GM18907 (cell line): ENCODE measurements around the gene SUCNR1.
"Not testable (repeated sequence)": the region's sequence is repeated elsewhere in the genome, so short reads cannot be mapped to it uniquely, and the experiment has no call there.

Experiments
- ATAC-seq: cut with Tn5 transposase; IDR thresholded peaks from one replicate; pipeline ENCODE4 v1.9.1; 2021; ENCODE audit warnings: mild to moderate bottlenecking, moderate library complexity; ENCODE audit not compliant: unreplicated experiment

Gene SUCNR1

DNA sequence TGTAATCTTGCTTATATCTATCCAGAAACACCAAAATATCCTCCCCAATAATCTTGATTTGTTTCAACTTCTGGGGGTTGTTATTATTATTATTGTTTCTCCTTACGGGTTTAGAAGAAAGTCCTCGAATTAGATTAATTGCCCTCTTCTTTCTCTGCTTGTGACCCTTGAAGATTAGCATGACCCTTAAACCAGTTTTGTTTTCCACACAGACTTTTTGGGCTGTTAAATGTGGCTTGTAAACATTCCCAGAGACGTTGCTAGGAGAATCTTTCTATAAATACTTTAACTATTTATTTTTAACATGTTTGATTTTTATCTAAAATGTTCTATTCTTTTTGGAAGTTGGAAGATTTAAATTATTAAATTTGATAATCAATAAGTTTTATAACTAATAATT is 4.3 kb upstream of the SUCNR1 start:
- ATAC-seq: no peak

DNA sequence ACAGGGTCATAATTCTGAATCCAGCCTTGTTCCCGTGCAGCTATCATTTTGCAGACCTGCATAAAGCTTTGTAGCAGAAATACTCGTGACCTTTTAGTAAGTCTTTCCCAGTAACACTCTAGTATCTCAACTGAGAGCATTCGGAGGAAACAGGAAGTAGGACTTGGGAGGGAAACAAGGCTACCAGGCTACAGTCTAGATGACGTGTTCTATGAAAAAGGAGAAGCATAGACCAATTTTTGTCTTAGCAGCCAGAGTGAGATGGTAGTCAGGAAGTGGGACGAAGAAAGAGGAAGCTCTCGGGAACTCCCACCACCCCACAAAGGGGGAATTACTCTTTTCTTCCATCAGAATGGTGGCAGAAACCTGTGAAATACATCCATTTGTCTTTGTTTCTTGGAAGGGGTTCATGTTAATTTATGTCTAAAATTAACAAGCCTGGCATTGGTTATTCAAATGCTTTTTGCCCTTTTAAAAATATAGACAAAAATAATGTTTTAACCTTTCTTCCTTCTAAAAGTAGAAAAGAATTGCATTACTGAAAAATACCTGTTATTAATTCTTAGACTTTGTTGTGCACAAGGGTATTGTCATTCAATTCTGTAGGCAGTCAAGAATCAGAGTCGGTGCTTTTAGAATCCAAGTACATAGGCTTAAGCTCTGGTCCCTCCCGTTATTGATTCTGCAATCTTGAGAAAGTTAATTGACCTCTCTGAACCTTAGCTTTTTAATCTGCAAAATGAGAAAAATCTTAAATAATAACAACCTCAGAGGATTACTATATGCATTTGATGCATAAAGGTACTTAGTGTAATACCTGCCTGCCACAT is 1.6 kb upstream of the SUCNR1 start:
- peak; percentile 78 for ATAC-seq

DNA sequence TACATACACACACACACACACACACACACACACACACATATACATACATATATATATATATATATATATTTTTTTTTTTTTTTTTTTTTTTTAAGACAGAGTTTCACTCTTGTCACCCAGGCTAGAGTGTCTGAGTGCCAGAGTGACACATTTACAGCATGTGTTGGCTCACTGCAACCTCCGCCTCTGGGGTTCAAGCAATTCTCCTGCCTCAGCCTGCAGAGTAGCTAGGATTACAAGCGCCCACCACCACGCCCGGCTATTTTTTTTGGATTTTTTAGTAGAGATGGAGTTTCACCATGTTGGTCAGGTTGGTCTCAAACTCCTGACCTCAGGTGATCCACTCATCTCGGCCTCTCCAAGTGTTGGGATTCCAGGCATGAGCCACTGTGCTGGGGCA is 636 bp downstream of the SUCNR1 start:
- ATAC-seq: not testable (repeated sequence)

DNA sequence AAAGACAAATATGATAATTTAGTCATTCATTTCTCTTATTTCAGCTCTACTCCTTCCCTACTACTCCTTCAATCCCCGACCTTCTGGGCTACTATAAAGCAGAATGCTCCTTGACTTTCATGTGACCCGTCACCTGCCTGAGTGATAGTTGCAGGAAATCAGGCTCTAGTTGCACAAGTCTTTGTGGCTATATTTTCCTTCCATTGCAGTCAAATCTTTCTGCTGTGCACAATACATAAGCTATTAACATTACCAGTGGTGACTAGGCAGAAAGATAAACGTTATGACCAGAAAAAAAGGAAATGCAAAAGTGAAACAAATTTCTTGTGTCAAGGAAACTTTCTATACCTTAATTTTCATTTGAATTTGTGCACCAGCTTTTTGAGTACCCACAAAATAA is 2.3 kb downstream of the SUCNR1 start:
- ATAC-seq: peak; percentile 79

DNA sequence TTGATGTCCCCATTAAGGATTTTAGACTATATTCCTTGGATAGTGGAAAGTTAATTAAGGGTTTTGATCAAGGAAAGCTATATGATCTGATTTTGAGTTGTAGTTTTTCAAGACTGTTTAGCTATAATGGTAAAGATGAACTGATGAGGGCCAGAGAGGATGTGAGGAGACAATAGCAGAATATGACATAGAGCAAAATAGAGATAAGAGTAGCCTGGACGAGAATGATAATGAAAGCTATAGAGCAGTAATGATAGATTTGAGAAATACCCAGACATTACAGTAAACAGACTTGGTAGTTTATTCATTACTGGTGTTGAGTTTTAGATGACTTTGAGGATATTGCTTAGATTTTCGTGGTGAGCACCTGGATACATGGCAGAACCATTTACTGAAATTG is 3.8 kb downstream of the SUCNR1 start:
- no peak for ATAC-seq

DNA sequence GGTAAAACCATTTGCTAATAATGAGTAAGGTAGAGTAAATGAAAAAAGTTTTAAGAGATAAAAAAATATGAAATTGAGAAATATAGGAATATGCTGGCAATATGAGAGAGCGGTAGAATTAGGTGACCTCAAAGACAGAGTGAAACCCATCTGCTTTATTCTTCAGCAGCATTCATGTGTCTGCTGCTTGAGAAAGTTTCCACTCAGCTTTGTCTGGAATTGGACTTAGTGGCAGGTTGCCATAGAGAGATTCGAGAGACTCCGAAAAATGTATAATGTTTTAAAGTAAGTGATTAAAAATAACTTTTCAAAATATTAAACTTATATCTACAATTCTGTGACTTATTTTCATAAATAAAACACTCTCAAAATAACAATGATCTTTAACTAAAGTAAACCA is 5.0 kb downstream of the SUCNR1 start:
- ATAC-seq: no peak

DNA sequence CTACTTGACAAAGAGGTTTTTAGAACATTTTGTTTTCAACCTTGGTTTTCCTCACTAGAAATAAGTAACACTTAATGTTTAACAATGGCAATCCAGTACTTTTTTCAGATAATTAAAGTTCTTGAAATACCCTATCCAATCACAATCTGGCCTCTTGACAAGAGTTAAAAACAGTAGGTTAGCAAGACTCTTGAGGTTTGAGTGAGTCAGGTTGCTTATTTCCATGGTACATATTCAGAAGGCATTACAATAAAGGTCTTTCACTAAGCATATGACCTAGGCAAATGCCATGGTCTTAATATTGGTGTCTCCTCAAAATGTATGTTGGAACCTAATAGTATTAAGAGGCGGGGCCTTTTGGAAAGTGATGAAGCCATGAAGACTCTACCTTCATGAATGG is 5.6 kb downstream of the SUCNR1 start:
- ATAC-seq: no peak

DNA sequence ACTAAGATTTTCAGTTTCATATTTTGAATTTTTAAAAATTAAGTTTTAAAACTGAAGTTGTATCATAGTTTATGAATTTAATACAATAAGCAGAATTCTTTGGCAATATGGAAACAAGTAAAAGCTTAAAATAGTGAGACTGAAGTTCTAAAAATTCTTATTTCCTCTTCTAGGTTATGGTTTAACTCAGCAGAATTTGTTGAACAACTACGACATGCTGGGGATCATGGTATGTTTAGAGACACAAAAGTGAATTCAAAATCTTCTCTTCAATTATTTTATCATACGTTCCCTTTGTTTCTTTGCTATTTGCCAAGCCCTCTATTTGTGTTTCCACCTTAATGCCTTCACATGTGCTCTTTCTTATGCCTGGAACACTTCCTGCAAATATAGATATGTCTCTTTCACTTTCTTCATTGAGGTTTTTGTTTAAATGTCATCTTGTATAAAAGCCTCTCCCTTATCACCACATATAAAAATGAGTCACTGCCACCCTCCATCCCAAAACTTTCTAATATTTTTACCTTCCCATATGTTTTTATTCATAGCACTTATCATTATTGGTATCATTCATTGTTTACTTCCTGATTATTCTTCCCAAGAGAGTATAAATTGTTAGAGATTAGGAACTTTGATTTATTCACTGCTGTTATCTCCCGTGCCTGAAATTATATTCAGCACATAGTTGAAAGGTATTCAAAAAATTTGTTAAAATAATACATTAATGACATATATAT is 6.4 kb downstream of the SUCNR1 start:
- peak; percentile 41 for ATAC-seq

DNA sequence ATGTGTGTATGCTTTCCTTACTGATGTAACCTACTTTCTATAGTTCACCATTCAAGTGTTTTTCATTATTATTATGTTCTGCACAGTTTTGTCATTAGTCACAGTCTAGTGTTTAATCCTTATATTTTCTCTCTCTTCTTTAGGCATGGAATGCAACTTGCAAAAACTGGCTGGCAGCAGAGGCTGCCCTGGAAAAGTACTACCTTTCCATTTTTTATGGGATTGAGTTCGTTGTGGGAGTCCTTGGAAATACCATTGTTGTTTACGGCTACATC is 6.9 kb downstream of the SUCNR1 start:
- no peak for ATAC-seq

DNA sequence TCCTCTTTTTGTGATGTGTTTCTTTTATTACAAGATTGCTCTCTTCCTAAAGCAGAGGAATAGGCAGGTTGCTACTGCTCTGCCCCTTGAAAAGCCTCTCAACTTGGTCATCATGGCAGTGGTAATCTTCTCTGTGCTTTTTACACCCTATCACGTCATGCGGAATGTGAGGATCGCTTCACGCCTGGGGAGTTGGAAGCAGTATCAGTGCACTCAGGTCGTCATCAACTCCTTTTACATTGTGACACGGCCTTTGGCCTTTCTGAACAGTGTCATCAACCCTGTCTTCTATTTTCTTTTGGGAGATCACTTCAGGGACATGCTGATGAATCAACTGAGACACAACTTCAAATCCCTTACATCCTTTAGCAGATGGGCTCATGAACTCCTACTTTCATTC is 7.7 kb downstream of the SUCNR1 start:
- ATAC-seq: no peak

DNA sequence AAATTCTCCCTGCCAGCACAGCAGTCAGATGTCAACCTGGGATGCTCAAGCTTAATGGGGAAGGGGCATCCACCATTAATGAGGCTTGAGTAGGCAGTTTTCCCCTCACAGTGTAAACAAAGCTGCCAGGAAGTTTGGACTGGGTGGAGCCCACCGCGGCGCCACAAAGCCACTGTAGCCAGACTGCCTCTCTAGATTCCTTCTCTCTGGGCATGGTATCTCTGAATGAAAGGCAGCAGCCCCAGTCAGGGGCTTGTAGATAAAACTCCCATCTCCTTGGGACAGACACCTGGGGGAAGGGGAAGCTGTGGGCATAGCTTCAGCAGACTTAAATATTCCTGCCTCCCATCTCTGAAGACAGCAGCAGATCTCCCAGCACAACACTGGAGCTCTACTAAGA is 12.0 kb downstream of the SUCNR1 start:
- not testable (repeated sequence) for ATAC-seq

DNA sequence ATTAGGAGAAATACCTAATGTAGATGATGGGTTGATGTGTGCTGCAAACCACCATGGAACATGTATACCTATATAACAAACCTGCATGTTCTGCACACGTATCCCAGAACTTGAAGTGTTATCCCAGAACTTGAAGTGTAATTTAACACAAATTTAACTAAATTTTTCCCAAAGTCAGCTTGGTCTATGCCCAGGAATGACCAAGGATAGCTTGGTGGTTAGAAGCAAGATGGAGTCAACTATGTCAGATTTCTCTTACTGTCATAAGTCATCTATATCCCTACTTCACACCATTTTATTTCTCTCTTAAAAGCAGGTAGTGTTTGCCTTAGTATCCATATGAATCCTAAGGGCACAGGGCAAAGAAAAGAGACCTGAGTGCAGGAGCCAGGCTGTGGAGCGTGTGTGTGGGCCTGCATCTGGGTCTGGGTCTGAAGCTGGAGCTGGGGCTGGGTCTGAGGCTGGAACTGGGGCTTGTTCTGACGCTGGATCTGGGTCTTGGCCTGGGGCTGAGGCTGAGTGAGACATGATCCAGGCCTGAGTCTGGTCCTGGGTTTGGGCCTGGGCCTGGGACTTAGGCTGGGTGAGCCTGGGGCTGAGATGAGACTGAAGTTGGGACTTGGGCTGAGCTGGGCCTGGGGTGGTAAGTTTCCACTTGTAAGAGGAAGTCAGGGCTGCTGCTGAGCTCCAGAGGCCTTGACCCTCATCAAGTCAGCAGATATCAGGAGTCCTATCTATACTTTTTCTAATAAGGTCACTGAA is 14.2 kb downstream of the SUCNR1 start:
- not testable (repeated sequence) for ATAC-seq

DNA sequence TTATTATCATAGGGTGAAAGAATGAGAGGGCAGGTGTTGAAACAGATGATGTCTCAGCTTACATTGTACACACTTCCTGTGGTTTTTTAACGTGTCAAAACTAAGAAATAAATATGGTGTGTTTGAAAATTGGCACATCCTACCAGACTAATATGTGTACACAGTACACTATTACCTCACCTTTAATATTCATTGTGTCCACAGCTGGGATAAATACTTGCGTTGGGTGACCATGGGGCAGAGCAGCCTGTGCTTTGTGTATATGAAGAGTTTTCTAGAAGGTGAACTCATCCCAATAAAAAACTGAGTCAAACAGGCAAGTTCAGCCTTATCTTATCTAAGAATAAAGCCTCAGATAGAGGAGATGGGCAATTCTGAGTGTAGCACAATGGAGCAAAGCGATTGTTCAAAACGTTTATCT is 17.3 kb downstream of the SUCNR1 start:
- ATAC-seq: peak; percentile 89

DNA sequence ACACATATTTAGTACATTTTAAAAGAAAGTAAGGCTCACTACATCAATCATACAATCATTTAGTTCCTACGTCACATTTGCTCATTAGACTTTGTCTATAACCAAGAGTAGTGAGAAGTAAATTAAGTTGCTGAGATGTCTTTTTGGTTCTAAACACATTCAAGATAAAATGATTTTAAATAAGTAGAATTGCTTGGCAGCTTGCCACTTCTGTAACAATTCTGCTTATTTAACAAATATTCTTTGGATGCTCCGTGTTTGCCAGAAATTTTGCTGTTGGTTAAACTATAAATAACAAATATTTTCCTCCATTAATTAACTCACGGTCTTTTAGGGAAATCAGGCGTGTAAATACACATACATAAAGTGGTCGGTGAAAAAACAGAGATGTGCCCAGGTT is 18.3 kb downstream of the SUCNR1 start:
- ATAC-seq: no peak

DNA sequence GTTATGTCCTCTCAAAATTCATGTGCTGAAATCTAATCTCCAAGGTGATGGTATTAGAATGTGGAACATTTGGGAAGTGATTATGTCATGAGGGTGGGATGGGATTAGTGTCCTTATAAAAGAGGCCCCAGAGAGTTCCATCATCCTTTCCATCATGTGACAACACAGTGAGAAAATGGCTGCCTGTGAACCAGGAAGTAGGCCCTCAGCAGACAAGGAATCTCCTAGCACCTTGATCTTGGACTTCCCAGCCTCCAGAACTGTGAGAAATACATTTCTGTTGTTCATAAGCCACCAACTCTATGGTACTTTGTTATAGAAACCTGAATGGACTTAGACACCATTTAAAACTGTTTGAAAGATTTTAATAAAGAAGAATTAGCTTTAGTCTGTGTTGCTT is 20.8 kb downstream of the SUCNR1 start:
- no peak for ATAC-seq

DNA sequence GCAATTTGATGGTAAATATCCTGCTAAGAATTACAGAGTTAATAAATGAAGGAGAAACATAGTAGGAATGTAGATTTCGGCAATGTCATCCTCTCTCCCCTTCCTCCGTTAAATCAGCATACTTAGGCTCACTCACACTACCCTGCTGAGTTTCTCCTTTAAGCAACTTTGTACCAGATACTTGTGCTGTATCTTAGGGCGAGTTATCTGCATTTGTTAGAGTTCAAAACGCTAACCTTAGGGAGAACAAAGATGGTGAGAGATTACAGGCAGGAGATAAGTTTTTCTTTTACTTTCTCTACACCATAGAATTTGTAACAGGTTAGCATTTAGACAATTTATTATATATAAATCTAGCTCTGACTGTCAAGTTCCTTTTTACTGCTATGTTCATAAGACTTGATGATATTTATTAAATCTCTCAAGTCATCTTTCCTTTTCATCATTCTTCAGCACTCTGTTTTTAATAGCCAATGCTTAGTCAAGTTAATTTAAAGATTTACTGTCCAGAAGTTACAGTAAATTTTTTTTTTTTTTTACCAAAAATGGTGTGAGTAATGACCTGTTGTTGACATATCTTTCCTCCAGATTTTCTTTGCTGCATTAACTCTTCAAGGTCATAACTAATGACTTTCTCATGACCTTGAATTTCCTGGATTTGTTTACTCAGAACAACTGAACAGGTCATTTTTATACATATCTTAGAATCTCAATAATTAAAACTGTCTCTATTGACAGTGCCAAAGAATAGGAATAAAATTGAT is 22.2 kb downstream of the SUCNR1 start:
- ATAC-seq: no peak

DNA sequence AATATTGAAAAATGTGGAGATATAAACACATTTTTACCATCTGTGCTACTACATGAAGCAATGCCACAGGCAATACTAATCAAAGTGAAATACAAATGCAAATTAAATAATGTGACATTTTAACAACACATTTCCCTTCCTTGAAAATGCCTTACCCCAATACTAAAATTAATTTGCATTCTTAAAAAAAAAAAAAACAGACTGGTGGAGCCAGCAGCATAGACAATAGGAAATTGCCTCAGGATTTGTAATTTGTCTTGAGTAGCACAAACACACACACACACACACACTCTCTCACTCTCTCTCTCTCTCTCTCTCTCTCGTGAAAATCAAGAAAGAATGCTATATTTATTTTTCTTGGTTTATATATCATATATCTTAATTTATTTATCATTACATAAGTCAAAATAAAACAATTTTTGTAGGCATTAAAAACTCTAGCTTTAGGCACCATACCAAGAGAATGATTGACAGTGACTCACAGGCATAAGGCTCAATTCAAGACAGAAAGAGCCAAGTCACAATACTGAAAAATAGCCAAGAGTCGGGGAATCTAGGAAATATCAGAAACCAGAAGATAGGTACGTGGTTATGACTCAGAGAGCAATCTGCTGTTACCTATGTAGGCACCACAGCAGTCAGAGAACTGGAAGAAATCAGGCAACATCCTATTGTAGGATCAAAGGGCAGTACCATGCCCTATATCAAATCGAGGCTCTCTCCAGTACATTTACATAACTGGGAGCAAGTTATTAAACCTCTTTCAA is 23.0 kb downstream of the SUCNR1 start:
- ATAC-seq: no peak

DNA sequence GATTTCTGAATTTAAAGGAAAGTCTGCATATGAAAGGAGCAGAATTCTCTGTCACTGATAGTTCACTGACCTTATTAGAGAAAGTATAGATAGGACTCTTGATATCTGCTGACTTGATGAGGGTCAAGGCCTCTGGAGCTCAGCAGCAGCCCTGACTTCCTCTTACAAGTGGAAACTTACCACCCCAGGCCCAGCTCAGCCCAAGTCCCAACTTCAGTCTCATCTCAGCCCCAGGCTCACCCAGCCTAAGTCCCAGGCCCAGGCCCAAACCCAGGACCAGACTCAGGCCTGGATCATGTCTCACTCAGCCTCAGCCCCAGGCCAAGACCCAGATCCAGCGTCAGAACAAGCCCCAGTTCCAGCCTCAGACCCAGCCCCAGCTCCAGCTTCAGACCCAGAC is 24.7 kb downstream of the SUCNR1 start:
- not testable (repeated sequence) for ATAC-seq

DNA sequence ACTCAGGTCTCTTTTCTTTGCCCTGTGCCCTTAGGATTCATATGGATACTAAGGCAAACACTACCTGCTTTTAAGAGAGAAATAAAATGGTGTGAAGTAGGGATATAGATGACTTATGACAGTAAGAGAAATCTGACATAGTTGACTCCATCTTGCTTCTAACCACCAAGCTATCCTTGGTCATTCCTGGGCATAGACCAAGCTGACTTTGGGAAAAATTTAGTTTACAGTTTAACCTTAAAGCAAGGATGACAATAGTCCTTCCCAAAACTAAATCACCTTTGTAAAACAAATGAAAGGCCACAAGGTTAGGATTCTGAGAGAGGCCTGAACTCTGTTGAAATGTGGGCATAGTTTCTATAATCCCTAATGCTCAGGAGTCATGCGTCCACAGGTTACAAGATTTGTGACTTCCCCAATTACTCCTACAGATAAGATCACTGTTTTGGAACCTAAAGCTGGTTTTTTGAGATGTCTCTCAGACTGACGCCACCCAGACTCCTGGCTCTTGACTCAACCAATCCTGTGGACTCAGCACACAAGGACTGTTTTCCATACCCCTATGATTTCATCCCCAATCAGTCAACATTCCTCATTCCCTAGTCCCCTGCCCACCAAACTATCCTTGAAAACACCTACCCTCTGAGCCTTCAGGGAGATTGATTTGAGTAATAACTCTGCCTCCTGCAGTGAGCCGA is 25.3 kb downstream of the SUCNR1 start:
- not testable (repeated sequence) for ATAC-seq

DNA sequence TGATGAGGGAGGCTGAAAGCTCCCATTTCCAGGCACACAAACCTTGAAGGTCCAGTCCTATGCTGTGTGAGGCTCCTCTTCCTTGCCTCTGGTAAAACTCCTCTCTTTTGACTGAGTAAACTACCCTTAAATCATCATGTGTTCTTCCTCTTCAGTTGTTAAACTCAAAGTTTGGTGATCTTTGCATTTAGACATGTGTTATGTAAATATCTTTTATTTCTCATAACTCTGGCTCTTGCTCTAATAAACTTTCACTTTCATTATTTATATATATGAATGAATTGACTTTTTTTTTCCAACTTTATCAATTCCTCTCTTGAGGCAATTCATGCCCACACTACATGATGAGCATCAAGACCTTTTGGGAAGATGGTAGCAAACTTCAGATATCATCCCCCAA is 26.6 kb downstream of the SUCNR1 start:
- ATAC-seq: no peak
